WTC11 (cell line): Measurements from ENCODE around the gene AMPD3. TPM values are rescaled to one million over a fixed set of nuclear protein-coding genes. Genes with fewer than 3 reads are reported as not detected.

Experiments used
- ATAC-seq: fragments of 200-7000 bp; cut with Tn5 transposase; 2 replicates; pipeline ENCODE4 v1.10.0; 2021; ENCODE audit warnings: mild to moderate bottlenecking, moderate library complexity
- CTCF ChIA-PET: fragments of 300-600 bp; sonication (Branson Sonifier 250); formaldehyde crosslinking; loops from one replicate; lab custom pipeline; 2021; ENCODE audit warnings: antibody characterized with exemption; lab: Charles Lee
- POLR2A ChIA-PET: fragments of 350-600 bp; sonication (Branson Sonifier 250); formaldehyde crosslinking; loops from one replicate; lab custom pipeline; 2021; ENCODE audit warnings: antibody characterized with exemption; lab: Charles Lee
- DNase-seq: peaks from one replicate; pipeline ENCODE4 v3.0.0; 2021; ENCODE audit warnings: low spot score
- H3K27ac Mint-ChIP-seq: 2 replicates; pipeline ENCODE4 v1.8.0; 2021; ENCODE audit warnings: mixed read lengths
- H3K27me3 Mint-ChIP-seq: 2 replicates; pipeline ENCODE4 v1.8.0; 2021; ENCODE audit warnings: low read depth, mild to moderate bottlenecking, moderate library complexity, mixed read lengths
- H3K36me3 Mint-ChIP-seq: 2 replicates; pipeline ENCODE4 v1.8.0; 2021; ENCODE audit warnings: mixed read lengths
- H3K4me1 Mint-ChIP-seq: 2 replicates; pipeline ENCODE4 v1.8.0; 2022; ENCODE audit warnings: mixed read lengths
- H3K4me3 Mint-ChIP-seq: 2 replicates; pipeline ENCODE4 v1.8.0; 2021; ENCODE audit warnings: mild to moderate bottlenecking, moderate library complexity, mixed read lengths
- H3K9me3 Mint-ChIP-seq: 2 replicates; pipeline ENCODE4 v1.8.0; 2021; ENCODE audit warnings: mixed read lengths
- ATF1 ChIP-seq: sonication (generic); formaldehyde crosslinking; IDR thresholded peaks from 2 replicates; pipeline ENCODE4 v1.8.1; 2023; ENCODE audit warnings: mild to moderate bottlenecking, moderate library complexity, missing genetic modification reagents
- CBFB ChIP-seq: sonication (generic); formaldehyde crosslinking; IDR thresholded peaks from 2 replicates; pipeline ENCODE4 v1.8.1; 2022; ENCODE audit warnings: mild to moderate bottlenecking, low read depth, missing genetic modification reagents
- CREB1 ChIP-seq: sonication (generic); formaldehyde crosslinking; IDR thresholded peaks from 2 replicates; pipeline ENCODE4 v1.8.0; 2023; ENCODE audit warnings: mild to moderate bottlenecking, missing genetic modification reagents
- CTCF ChIP-seq: fragments of 200-600 bp; IDR thresholded peaks from 2 replicates; pipeline ENCODE4 v1.8.0; 2022; ENCODE audit warnings: antibody characterized with exemption
- E2F1 ChIP-seq: sonication (generic); formaldehyde crosslinking; IDR thresholded peaks from 2 replicates; pipeline ENCODE4 v1.8.0; 2022; ENCODE audit warnings: mild to moderate bottlenecking, missing genetic modification reagents
- E2F4 ChIP-seq: sonication (generic); formaldehyde crosslinking; IDR thresholded peaks from 2 replicates; pipeline ENCODE4 v1.8.1; 2022; ENCODE audit warnings: low read depth, mild to moderate bottlenecking, moderate library complexity, missing genetic modification reagents, borderline replicate concordance
- ESRRA ChIP-seq: sonication (generic); formaldehyde crosslinking; IDR thresholded peaks from 2 replicates; pipeline ENCODE4 v1.8.1; 2022; ENCODE audit warnings: mild to moderate bottlenecking, missing genetic modification reagents, borderline replicate concordance
- GRHL2 ChIP-seq: fragments of 250-450 bp; sonication (Bioruptor Pico); IDR thresholded peaks from 2 replicates; pipeline ENCODE4 v1.8.0; 2022; ENCODE audit warnings: mild to moderate bottlenecking, moderate library complexity; ENCODE audit not compliant: insufficient replicate concordance, severe bottlenecking
- HMGA2 ChIP-seq: fragments of 250-450 bp; sonication (Bioruptor Pico); IDR thresholded peaks from 2 replicates; pipeline ENCODE4 v1.4.0; 2021; ENCODE audit warnings: mild to moderate bottlenecking, moderate library complexity
- JUN ChIP-seq: sonication (generic); formaldehyde crosslinking; IDR thresholded peaks from 2 replicates; pipeline ENCODE4 v1.8.0; 2023; ENCODE audit warnings: mild to moderate bottlenecking, missing genetic modification reagents
- SOX15 ChIP-seq: fragments of 250-450 bp; sonication (Bioruptor Pico); IDR thresholded peaks from 2 replicates; pipeline ENCODE4 v1.9.0; 2021; ENCODE audit warnings: mild to moderate bottlenecking
- TCF7 ChIP-seq: sonication (generic); formaldehyde crosslinking; IDR thresholded peaks from 2 replicates; pipeline ENCODE4 v1.8.0; 2022; ENCODE audit warnings: mild to moderate bottlenecking, low read depth, missing genetic modification reagents, moderate library complexity
- USF1 ChIP-seq: sonication (generic); formaldehyde crosslinking; IDR thresholded peaks from 2 replicates; pipeline ENCODE4 v1.8.0; 2022; ENCODE audit warnings: mild to moderate bottlenecking, missing genetic modification reagents
- ZBTB43 ChIP-seq: sonication (generic); formaldehyde crosslinking; IDR thresholded peaks from 2 replicates; pipeline ENCODE4 v1.8.1; 2023; ENCODE audit warnings: mild to moderate bottlenecking, missing genetic modification reagents
- ZMAT4 ChIP-seq: fragments of 250-450 bp; sonication (Bioruptor Pico); IDR thresholded peaks from 2 replicates; pipeline ENCODE4 v1.9.0; 2021; ENCODE audit warnings: mild to moderate bottlenecking
- ZNF232 ChIP-seq: sonication (generic); formaldehyde crosslinking; IDR thresholded peaks from 2 replicates; pipeline ENCODE4 v1.8.0; 2022; ENCODE audit warnings: mild to moderate bottlenecking, missing genetic modification reagents
- ZNF263 ChIP-seq: sonication (generic); formaldehyde crosslinking; IDR thresholded peaks from 2 replicates; pipeline ENCODE4 v1.8.1; 2022; ENCODE audit warnings: low read depth, mild to moderate bottlenecking, moderate library complexity, missing genetic modification reagents
- ZNF416 ChIP-seq: fragments of 250-450 bp; sonication (Bioruptor Pico); IDR thresholded peaks from 2 replicates; pipeline ENCODE4 v1.9.0; 2021; ENCODE audit warnings: mild to moderate bottlenecking, inconsistent platforms
- ZNF671 ChIP-seq: fragments of 250-450 bp; sonication (Bioruptor Pico); IDR thresholded peaks from 2 replicates; pipeline ENCODE4 v1.8.0; 2021; ENCODE audit warnings: mild to moderate bottlenecking
- total RNA-seq: library from RNA; stranded (reverse); gene quantifications from 3 replicates; pipeline ENCODE4 v1.2.3, GENCODE V29; 2021

The AMPD3 gene
- total RNA-seq, 1 experiment from 2014 or later, result 6.4 TPM

GRCh38 chr11:10480760-10481159, 25.7 kb downstream of the AMPD3 start (continued):
- TF ChIP-seq ZNF263 (no peak), SOX15 (CRISPR knock-in tag) (no peak), ATF1 (CRISPR knock-in tag) (no peak), USF1 (CRISPR knock-in tag) (no peak), CREB1 (CRISPR knock-in tag) (no peak)

- H3K4me1 Mint-ChIP-seq, result no peaks in the 10 kb centered on the region
These were observed 26.7 kb downstream of the AMPD3 start for GRCh38 chr11:10481560-10482349.

GRCh38 chr11:10483174-10483573, 28.1 kb downstream of the AMPD3 start:
- ChIA-PET POLR2A (no interaction called here), CTCF (interaction anchor here (0.9 kb wide), 1 partner anchor 58 kb away, joined by 4 read pairs; the partner anchor contains the start of gene RNF141)
- ATAC-seq (no peak), DNase-seq (no peak)
- Mint-ChIP-seq H3K27ac (no peak overlapping the region), H3K27me3 (no peaks in the 10 kb centered on the region; the same call in 1 of the 2 replicates), H3K4me1 (peaks cover 3% of the 10 kb centered on the region), H3K36me3 (no peaks in the 10 kb centered on the region), H3K4me3 (no peak overlapping the region), H3K9me3 (no peaks in the 10 kb centered on the region)
- TF ChIP-seq JUN (CRISPR knock-in tag) (no peak), HMGA2 (CRISPR knock-in tag) (no peak), E2F1 (CRISPR knock-in tag) (no peak), GRHL2 (CRISPR knock-in tag) (no peak), ZNF232 (CRISPR knock-in tag) (no peak), ESRRA (CRISPR knock-in tag) (no peak), CBFB (CRISPR knock-in tag) (no peak), ZBTB43 (CRISPR knock-in tag) (no peak), ZNF671 (CRISPR knock-in tag) (no peak)

More at GRCh38 chr11:10481560-10482349, 26.7 kb downstream of the AMPD3 start:
- no peak for DNase-seq
- Mint-ChIP-seq H3K36me3 (no peaks in the 10 kb centered on the region), H3K4me3 (no peak overlapping the region), H3K27me3 (no peaks in the 10 kb centered on the region; the same call in 1 of the 2 replicates), H3K9me3 (no peaks in the 10 kb centered on the region), H3K27ac (no peak overlapping the region)
- TF ChIP-seq ZNF416 (CRISPR knock-in tag), result no peak
- TF ChIP-seq CTCF, result no peak
- TF ChIP-seq E2F4 (CRISPR knock-in tag), result no peak
- TF ChIP-seq ZBTB43 (CRISPR knock-in tag), result no peak
- no peak for TF ChIP-seq TCF7
- TF ChIP-seq ZMAT4 (CRISPR knock-in tag), result no peak
- POLR2A ChIA-PET, result no interaction called here
- CTCF ChIA-PET, result interaction anchor here (0.6 to 0.8 kb wide), 2 partner anchors 145 to 247 kb away, joined by 3 read pairs; no protein-coding TSS in a partner anchor
- ATAC-seq, result no peak
